Endothelial cell of umbilical vein (primary cell): Measurements from ENCODE around the gene DLG1.

Experiments used
- CTCF ChIP-seq, 2 donors: IDR thresholded peaks; 1 replicate in 1 of 2; 2 replicates in 1 of 2; pipeline ENCODE4 v1.5.1; 2011; ENCODE audit warnings: low read length in 2 of 2, mild to moderate bottlenecking in 2 of 2, moderate library complexity in 2 of 2, control low read depth in 1 of 2, inconsistent platforms in 1 of 2, low read depth in 1 of 2; ENCODE audit not compliant: insufficient read depth in 1 of 2; ENCODE audit errors: extremely low read depth in 1 of 2
- EZH2 ChIP-seq: IDR thresholded peaks from 2 replicates; pipeline ENCODE4 v1.6.1; 2012; ENCODE audit warnings: borderline replicate concordance, low read depth, mild to moderate bottlenecking, moderate library complexity, low read length, inconsistent platforms; ENCODE audit not compliant: severe bottlenecking
- GATA2 ChIP-seq: IDR thresholded peaks from 2 replicates; pipeline ENCODE4 v1.7.0; 2011; ENCODE audit warnings: low read depth, mild to moderate bottlenecking, moderate library complexity, mixed read lengths, low read length; ENCODE audit not compliant: insufficient read length, insufficient read depth
- POLR2AphosphoS5 ChIP-seq: IDR thresholded peaks from 2 replicates; pipeline ENCODE4 v1.6.1; 2012; ENCODE audit warnings: low read depth, mild to moderate bottlenecking, control low read depth, low read length, moderate library complexity; ENCODE audit not compliant: insufficient read depth

GRCh38 chr3:197206913-197207312 is 91.5 kb downstream of the DLG1 start:
- TF ChIP-seq EZH2 (no peak), CTCF (IDR thresholded peaks at IDR 0.05; ENCODE audit: extremely low read depth in 1 of 2, insufficient read depth in 1 of 2, low read depth in 1 of 2, low read length in 2 of 2) (no peak), POLR2AphosphoS5 (no peak), GATA2 (no peak)
